Osteocyte (in vitro differentiated cells): ENCODE measurements around the gene SSR3. TPM values are rescaled to one million over a fixed set of nuclear protein-coding genes. Genes with fewer than 3 reads are reported as not detected.

Experiments used
- DNase-seq: peaks from one replicate; pipeline ENCODE4 v3.0.0; 2021; ENCODE audit warnings: mixed read lengths; ENCODE audit not compliant: unreplicated experiment; ENCODE audit errors: extremely low spot score
- H3K27ac Mint-ChIP-seq: one replicate; pipeline ENCODE4 v1.8.0; 2021; ENCODE audit warnings: mild to moderate bottlenecking, mixed read lengths; ENCODE audit not compliant: unreplicated experiment
- H3K27me3 Mint-ChIP-seq: one replicate; pipeline ENCODE4 v1.8.0; 2021; ENCODE audit warnings: mixed read lengths; ENCODE audit not compliant: unreplicated experiment
- H3K36me3 Mint-ChIP-seq: one replicate; pipeline ENCODE4 v1.8.0; 2021; ENCODE audit warnings: mixed read lengths; ENCODE audit not compliant: unreplicated experiment
- H3K4me1 Mint-ChIP-seq: one replicate; pipeline ENCODE4 v1.8.0; 2021; ENCODE audit warnings: mixed read lengths; ENCODE audit not compliant: unreplicated experiment
- H3K4me3 Mint-ChIP-seq: one replicate; pipeline ENCODE4 v1.8.0; 2021; ENCODE audit warnings: mild to moderate bottlenecking, moderate library complexity, mixed read lengths; ENCODE audit not compliant: unreplicated experiment
- H3K9me3 Mint-ChIP-seq: one replicate; pipeline ENCODE4 v1.8.0; 2021; ENCODE audit warnings: mixed read lengths; ENCODE audit not compliant: unreplicated experiment
- CTCF ChIP-seq: fragments of 200-600 bp; sonication (generic); IDR thresholded peaks from 2 replicates; pipeline ENCODE4 v1.5.0; 2021; ENCODE audit warnings: antibody characterized with exemption, mild to moderate bottlenecking, moderate library complexity
- total RNA-seq: library from RNA; stranded (reverse); gene quantifications from 2 replicates; pipeline ENCODE4 v1.2.1, GENCODE V29; 2021

SSR3 gene
- total RNA-seq, 1 donor from 2014 or later: 208 TPM

GRCh38 chr3:156536524-156537316 is 18.2 kb downstream of the SSR3 start:
- DNase-seq: no peak
- H3K4me1 Mint-ChIP-seq: peaks cover 52% of the 10 kb centered on the region

DNA sequence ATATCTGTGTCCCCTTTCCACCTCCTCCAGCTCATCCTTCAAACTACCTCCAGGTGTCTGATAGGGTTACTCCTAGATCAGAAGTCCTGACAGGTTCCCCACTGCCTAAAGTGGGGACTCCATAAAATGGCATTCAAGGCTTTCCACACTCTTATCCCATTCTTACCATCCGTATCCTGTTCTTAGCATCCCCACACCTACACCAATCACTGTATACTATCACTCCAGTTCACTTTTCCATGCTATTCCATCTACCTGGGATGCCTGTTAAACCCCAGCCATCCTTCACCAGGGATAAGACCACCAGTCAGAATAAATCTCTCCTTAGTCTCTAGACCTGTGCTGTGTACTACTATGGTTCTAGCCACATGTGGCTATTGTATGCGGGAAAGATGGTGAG is 19.1 kb downstream of the SSR3 start:
- Mint-ChIP-seq H3K27ac (peak overlapping the region; percentile 96), H3K9me3 (no peaks in the 10 kb centered on the region), H3K36me3 (peaks cover 16% of the 10 kb centered on the region), H3K27me3 (no peaks in the 10 kb centered on the region), H3K4me3 (no peak overlapping the region), H3K4me1 (peaks cover 48% of the 10 kb centered on the region)
- TF ChIP-seq CTCF: no peak
- no peak for DNase-seq

More at GRCh38 chr3:156536524-156537316, 18.2 kb downstream of the SSR3 start:
- Mint-ChIP-seq H3K4me3 (no peak overlapping the region), H3K9me3 (no peaks in the 10 kb centered on the region), H3K36me3 (peaks cover 16% of the 10 kb centered on the region), H3K27ac (peak overlapping the region; percentile 96), H3K27me3 (no peaks in the 10 kb centered on the region)
- TF ChIP-seq CTCF: no peak

GRCh38 chr3:156535162-156535627 is 19.7 kb downstream of the SSR3 start:
- Mint-ChIP-seq H3K4me1 (peaks cover 48% of the 10 kb centered on the region), H3K4me3 (peak overlapping the region; percentile 19), H3K27ac (peak overlapping the region; percentile 96), H3K27me3 (no peaks in the 10 kb centered on the region), H3K9me3 (no peaks in the 10 kb centered on the region), H3K36me3 (peaks cover 13% of the 10 kb centered on the region)
- peak; percentile 91 for DNase-seq
- TF ChIP-seq CTCF: peak; percentile 57

- peak overlapping the region; percentile 96 for H3K27ac Mint-ChIP-seq
Observed at GRCh38 chr3:156533205-156533604, 21.7 kb downstream of the SSR3 start.

More at GRCh38 chr3:156533205-156533604, 21.7 kb downstream of the SSR3 start:
- no peak overlapping the region for H3K4me3 Mint-ChIP-seq
- H3K4me1 Mint-ChIP-seq: peaks cover 53% of the 10 kb centered on the region
- TF ChIP-seq CTCF: no peak
- no peaks in the 10 kb centered on the region for H3K27me3 Mint-ChIP-seq
- no peaks in the 10 kb centered on the region for H3K9me3 Mint-ChIP-seq
- H3K36me3 Mint-ChIP-seq: peaks cover 3% of the 10 kb centered on the region
- no peak for DNase-seq
